MM.1S (cell line): Measurements from ENCODE around the gene PRKCSH.

ENCODE experiments used
- DNase-seq: peaks from one replicate; pipeline ENCODE4 v3.0.0-alpha.2; 2015
- H2AFZ ChIP-seq: fragments of 300-600 bp; sonication (generic); 2 replicates; pipeline ENCODE4 v1.6.0; 2016; ENCODE audit warnings: antibody characterized with exemption, low read length
- H3F3A ChIP-seq: fragments of 300-600 bp; sonication (generic); 2 replicates; pipeline ENCODE4 v1.6.1; 2016; ENCODE audit warnings: mild to moderate bottlenecking, antibody characterized with exemption, low read length, moderate library complexity, mixed read lengths; ENCODE audit not compliant: insufficient read depth
- H3K27ac ChIP-seq: fragments of 300-600 bp; sonication (generic); 2 replicates; pipeline ENCODE4 v1.5.1; 2016; ENCODE audit warnings: mild to moderate bottlenecking, low read length
- H3K27me3 ChIP-seq: fragments of 300-600 bp; sonication (generic); replicated peaks from 2 replicates; pipeline ENCODE4 v1.6.0; 2016; ENCODE audit warnings: low read length; ENCODE audit not compliant: insufficient read depth
- H3K36me3 ChIP-seq: fragments of 300-600 bp; sonication (generic); replicated peaks from 2 replicates; pipeline ENCODE4 v1.6.1; 2016; ENCODE audit warnings: mild to moderate bottlenecking, low read length, mixed read lengths; ENCODE audit not compliant: insufficient read depth
- H3K4me1 ChIP-seq: fragments of 300-600 bp; sonication (generic); 2 replicates; pipeline ENCODE4 v1.6.1; 2016; ENCODE audit warnings: low read length, mixed read lengths
- H3K4me2 ChIP-seq: fragments of 300-600 bp; sonication (generic); 2 replicates; pipeline ENCODE4 v1.6.0; 2016; ENCODE audit warnings: low read depth, low read length
- H3K4me3 ChIP-seq: fragments of 300-600 bp; sonication (generic); 2 replicates; pipeline ENCODE4 v1.5.1; 2016; ENCODE audit warnings: low read length, mixed read lengths
- H3K79me2 ChIP-seq: fragments of 300-600 bp; sonication (generic); 2 replicates; pipeline ENCODE4 v1.6.1; 2016; ENCODE audit warnings: mixed run types, low read length, mixed read lengths
- H3K9ac ChIP-seq: fragments of 300-600 bp; sonication (generic); 2 replicates; pipeline ENCODE4 v1.6.1; 2016; ENCODE audit warnings: low read length, mixed read lengths
- H3K9me2 ChIP-seq: fragments of 300-600 bp; sonication (generic); replicated peaks from 2 replicates; pipeline ENCODE4 v1.6.1; 2016; ENCODE audit warnings: mild to moderate bottlenecking, low read length, mixed read lengths; ENCODE audit not compliant: insufficient read depth
- H3K9me3 ChIP-seq: fragments of 300-600 bp; sonication (generic); replicated peaks from 2 replicates; pipeline ENCODE4 v1.6.1; 2016; ENCODE audit warnings: mild to moderate bottlenecking, low read length, mixed read lengths; ENCODE audit not compliant: insufficient read depth
- H4K20me1 ChIP-seq: fragments of 300-600 bp; sonication (generic); 2 replicates; pipeline ENCODE4 v1.6.1; 2016; ENCODE audit warnings: mild to moderate bottlenecking, low read length, moderate library complexity, mixed read lengths; ENCODE audit not compliant: insufficient read depth
- EZH2 ChIP-seq: fragments of 300-600 bp; sonication (generic); optimal IDR thresholded peaks from 2 replicates; pipeline ENCODE3; 2017; ENCODE audit warnings: low read depth, mild to moderate bottlenecking, antibody characterized with exemption, low read length, mixed read lengths
- EZH2phosphoT487 ChIP-seq: fragments of 300-600 bp; sonication (generic); IDR thresholded peaks from 2 replicates; pipeline ENCODE4 v1.6.1; 2018; ENCODE audit warnings: antibody characterized with exemption, low read length
- TF ChIP-seq, protein P1 (sequence below): fragments of 300-600 bp; sonication (generic); IDR thresholded peaks from 2 replicates; pipeline ENCODE4 v1.5.1; 2016; ENCODE audit warnings: antibody characterized with exemption, low read length, mixed read lengths

Gene PRKCSH

DNA sequence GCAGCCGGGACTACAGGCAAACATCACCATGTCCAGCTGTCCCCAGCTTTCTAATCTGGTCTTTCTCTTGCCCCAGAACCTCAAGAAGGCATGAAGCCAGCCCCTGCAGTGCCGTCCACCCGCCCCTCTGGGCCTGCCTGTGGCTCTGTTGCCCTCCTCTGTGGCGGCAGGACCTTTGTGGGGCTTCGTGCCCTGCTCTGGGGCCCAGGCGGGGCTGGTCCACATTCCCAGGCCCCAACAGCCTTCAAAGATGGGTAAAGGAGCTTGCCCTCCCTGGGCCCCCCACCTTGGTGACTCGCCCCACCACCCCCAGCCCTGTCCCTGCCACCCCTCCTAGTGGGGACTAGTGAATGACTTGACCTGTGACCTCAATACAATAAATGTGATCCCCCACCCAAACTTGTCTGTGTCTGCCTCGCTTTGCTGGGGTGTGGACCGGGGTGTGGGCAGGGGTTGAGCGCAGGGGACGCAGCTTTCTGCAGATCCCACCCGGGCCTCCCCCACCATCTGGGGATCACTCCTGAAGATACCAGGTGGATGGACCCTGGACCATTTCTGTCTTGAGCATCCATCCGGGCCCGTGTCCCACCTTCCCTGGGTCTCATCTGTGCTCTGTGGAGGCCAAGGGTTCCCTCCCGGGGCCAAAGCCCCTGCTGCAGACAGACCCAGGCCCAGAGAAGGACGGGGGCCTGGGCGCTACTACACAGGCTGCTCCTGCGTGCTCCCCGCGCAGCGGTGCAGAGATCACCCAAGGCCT is 15.3 kb downstream of the PRKCSH start:
- Histone ChIP-seq H3K9me2 (no peaks in the 10 kb centered on the region), H3F3A (no peaks in the 10 kb centered on the region), H2AFZ (no peak overlapping the region), H4K20me1 (no peaks in the 10 kb centered on the region), H3K79me2 (no peaks in the 10 kb centered on the region), H3K27ac (no peak overlapping the region), H3K4me2 (no peak overlapping the region), H3K4me3 (no peak overlapping the region), H3K36me3 (no peaks in the 10 kb centered on the region), H3K9ac (no peak overlapping the region), H3K27me3 (peaks cover 2% of the 10 kb centered on the region; the same call in 1 of the 2 replicates), H3K4me1 (no peaks in the 10 kb centered on the region), H3K9me3 (no peaks in the 10 kb centered on the region)
- no peak for DNase-seq
- TF ChIP-seq, protein P1, sequence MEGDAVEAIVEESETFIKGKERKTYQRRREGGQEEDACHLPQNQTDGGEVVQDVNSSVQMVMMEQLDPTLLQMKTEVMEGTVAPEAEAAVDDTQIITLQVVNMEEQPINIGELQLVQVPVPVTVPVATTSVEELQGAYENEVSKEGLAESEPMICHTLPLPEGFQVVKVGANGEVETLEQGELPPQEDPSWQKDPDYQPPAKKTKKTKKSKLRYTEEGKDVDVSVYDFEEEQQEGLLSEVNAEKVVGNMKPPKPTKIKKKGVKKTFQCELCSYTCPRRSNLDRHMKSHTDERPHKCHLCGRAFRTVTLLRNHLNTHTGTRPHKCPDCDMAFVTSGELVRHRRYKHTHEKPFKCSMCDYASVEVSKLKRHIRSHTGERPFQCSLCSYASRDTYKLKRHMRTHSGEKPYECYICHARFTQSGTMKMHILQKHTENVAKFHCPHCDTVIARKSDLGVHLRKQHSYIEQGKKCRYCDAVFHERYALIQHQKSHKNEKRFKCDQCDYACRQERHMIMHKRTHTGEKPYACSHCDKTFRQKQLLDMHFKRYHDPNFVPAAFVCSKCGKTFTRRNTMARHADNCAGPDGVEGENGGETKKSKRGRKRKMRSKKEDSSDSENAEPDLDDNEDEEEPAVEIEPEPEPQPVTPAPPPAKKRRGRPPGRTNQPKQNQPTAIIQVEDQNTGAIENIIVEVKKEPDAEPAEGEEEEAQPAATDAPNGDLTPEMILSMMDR = no peak
- TF ChIP-seq EZH2 = no peak

- Histone ChIP-seq H3F3A (no peaks in the 10 kb centered on the region), H3K36me3 (no peaks in the 10 kb centered on the region), H3K27me3 (peaks cover 4% of the 10 kb centered on the region; the same call in 1 of the 2 replicates), H3K9me3 (no peaks in the 10 kb centered on the region), H3K79me2 (no peaks in the 10 kb centered on the region), H3K9ac (no peak overlapping the region), H2AFZ (no peak overlapping the region), H3K4me1 (no peaks in the 10 kb centered on the region), H3K4me3 (no peak overlapping the region), H4K20me1 (no peaks in the 10 kb centered on the region), H3K4me2 (no peak overlapping the region), H3K27ac (no peak overlapping the region), H3K9me2 (no peaks in the 10 kb centered on the region)
- no peak for TF ChIP-seq EZH2
- no peak for TF ChIP-seq EZH2phosphoT487
- TF ChIP-seq, protein P1 = no peak
- no peak for DNase-seq
Observed at GRCh38 chr19:11451327-11451870, 16.0 kb downstream of the PRKCSH start.

DNA sequence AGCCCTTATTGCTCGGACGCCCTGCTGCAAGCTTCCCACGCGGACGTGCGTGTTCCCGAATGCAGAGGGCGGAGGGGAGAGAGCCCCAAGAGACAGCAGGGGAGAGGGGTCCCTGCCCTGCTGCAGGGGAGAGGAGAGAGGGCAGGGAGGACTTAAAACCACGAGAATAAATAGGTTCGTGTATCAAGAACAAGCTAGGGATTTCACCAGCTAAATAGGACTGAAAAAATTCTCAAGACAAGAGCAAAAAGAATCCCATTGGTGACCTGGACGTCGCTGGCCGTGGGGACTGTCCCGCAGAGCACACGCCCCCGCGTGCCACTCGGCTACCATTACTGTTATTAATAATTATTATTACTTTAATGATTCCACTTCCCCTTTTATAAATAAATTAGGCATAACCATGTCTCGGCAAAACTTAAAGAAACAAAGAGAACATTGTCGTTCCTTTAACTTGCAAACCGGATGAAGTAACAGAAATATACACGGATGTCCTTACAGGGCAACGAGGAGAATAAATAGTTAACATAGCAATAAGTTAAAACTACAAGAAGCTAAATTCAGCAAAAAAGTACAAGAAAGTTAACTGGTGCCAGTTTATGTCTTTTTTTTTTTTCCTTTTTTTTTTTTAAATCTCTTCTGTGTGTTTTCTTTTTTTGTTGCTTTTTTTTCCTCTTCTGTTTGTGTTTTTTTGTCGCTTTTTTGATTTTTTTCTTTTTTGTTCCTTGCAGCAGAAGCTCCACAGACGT is 16.6 kb downstream of the PRKCSH start:
- TF ChIP-seq EZH2phosphoT487 (no peak), EZH2 (no peak)
- TF ChIP-seq, protein P1 = no peak; the same call in 1 of the 2 replicates
- Histone ChIP-seq H3K9me2 (no peaks in the 10 kb centered on the region), H3K4me2 (no peak overlapping the region), H3K9me3 (no peaks in the 10 kb centered on the region), H3K4me3 (no peak overlapping the region), H3K36me3 (no peaks in the 10 kb centered on the region), H3K4me1 (no peaks in the 10 kb centered on the region), H3F3A (no peaks in the 10 kb centered on the region), H2AFZ (no peak overlapping the region), H3K27me3 (peaks cover 4% of the 10 kb centered on the region; the same call in 1 of the 2 replicates), H3K79me2 (no peaks in the 10 kb centered on the region), H4K20me1 (no peaks in the 10 kb centered on the region), H3K27ac (no peak overlapping the region), H3K9ac (no peak overlapping the region)
- no peak for DNase-seq
